Measurements from ENCODE around the gene PLA1A.
A peak's percentile ranks its signal among the peaks of the same experiment; 100 is the strongest.

PLA1A gene

GRCh38 chr3:119571688-119572087 is 26.0 kb upstream of the PLA1A start:
- Histone ChIP-seq H2AFZ (ENCODE audit: low read depth) (no peak overlapping the region), H3K27ac (no peak overlapping the region)
- TF ChIP-seq CTCF (conservative IDR thresholded peaks at IDR 0.05; ENCODE audit: low read depth, low read length) = no peak

GRCh38 chr3:119575507-119575906 is 22.2 kb upstream of the PLA1A start:
- Histone ChIP-seq H3K4me2 (no peak overlapping the region), H3K27me3 (ENCODE audit: insufficient read depth, low read depth) (no peaks in the 10 kb centered on the region; the same call in 1 of the 2 replicates), H3K9ac (no peak overlapping the region)

More at GRCh38 chr3:119571688-119572087, 26.0 kb upstream of the PLA1A start:
- no peaks in the 10 kb centered on the region for H3K27me3 ChIP-seq (ENCODE audit: insufficient read depth, low read depth)
- H3K36me3 ChIP-seq (ENCODE audit: insufficient read depth) = no peaks in the 10 kb centered on the region
- no peak overlapping the region for H3K4me3 ChIP-seq (IDR thresholded peaks at IDR 0.05; ENCODE audit: insufficient read depth, low read depth, low read length)
- peaks cover 29% of the 10 kb centered on the region for H3K4me1 ChIP-seq (ENCODE audit: low read depth, poor library complexity, severe bottlenecking)
- H4K20me1 ChIP-seq (ENCODE audit: insufficient read depth) = no peaks in the 10 kb centered on the region
- H3K9ac ChIP-seq = no peak overlapping the region
- H3K79me2 ChIP-seq (ENCODE audit: insufficient read depth, low read depth) = no peaks in the 10 kb centered on the region
- no peak overlapping the region for H3K4me2 ChIP-seq

GRCh38 chr3:119579366-119580066 is 18.2 kb upstream of the PLA1A start, which contains the start of gene ADPRH:
TSS of gene ADPRH (plus strand) at chr3:119579492. CDS start at chr3:119582170, 2,678 bp downstream.
- H3K27me3 ChIP-seq (ENCODE audit: insufficient read depth, low read depth) = no peaks in the 10 kb centered on the region; the same call in 1 of the 2 replicates
- H3K27ac ChIP-seq = no peak within 1 kb of the TSS
- H3K36me3 ChIP-seq (ENCODE audit: insufficient read depth) = no peaks in the 10 kb centered on the region
- H2AFZ ChIP-seq (ENCODE audit: low read depth) = peak within 1 kb of the TSS; percentile 83
- peak within 1 kb of the TSS; percentile 57; the same call in 1 of the 2 replicates for H3K4me2 ChIP-seq
- H3K9ac ChIP-seq = peak within 1 kb of the TSS; percentile 51
- TF ChIP-seq CTCF (conservative IDR thresholded peaks at IDR 0.05; ENCODE audit: low read depth, low read length) = no peak
- no peaks in the 10 kb centered on the region for H4K20me1 ChIP-seq (ENCODE audit: insufficient read depth)
- no peaks in the 10 kb centered on the region for H3K4me1 ChIP-seq (ENCODE audit: low read depth, poor library complexity, severe bottlenecking)
- no peaks in the 10 kb centered on the region for H3K79me2 ChIP-seq (ENCODE audit: insufficient read depth, low read depth)
- H3K4me3 ChIP-seq (IDR thresholded peaks at IDR 0.05; ENCODE audit: insufficient read depth, low read depth, low read length) = peak within 1 kb of the TSS; percentile 35

More at GRCh38 chr3:119575507-119575906, 22.2 kb upstream of the PLA1A start:
- H4K20me1 ChIP-seq (ENCODE audit: insufficient read depth) = no peaks in the 10 kb centered on the region
- H3K4me1 ChIP-seq (ENCODE audit: low read depth, poor library complexity, severe bottlenecking) = peaks cover 6% of the 10 kb centered on the region
- H3K4me3 ChIP-seq (IDR thresholded peaks at IDR 0.05; ENCODE audit: insufficient read depth, low read depth, low read length) = no peak overlapping the region
- no peaks in the 10 kb centered on the region for H3K79me2 ChIP-seq (ENCODE audit: insufficient read depth, low read depth)
- no peak overlapping the region for H2AFZ ChIP-seq (ENCODE audit: low read depth)
- no peak overlapping the region for H3K27ac ChIP-seq
- H3K36me3 ChIP-seq (ENCODE audit: insufficient read depth) = no peaks in the 10 kb centered on the region
- no peak for TF ChIP-seq CTCF (conservative IDR thresholded peaks at IDR 0.05; ENCODE audit: low read depth, low read length)

- H3K4me1 ChIP-seq (ENCODE audit: low read depth, poor library complexity, severe bottlenecking) = no peaks in the 10 kb centered on the region
- peak overlapping the region; percentile 57; the same call in 1 of the 2 replicates for H3K4me2 ChIP-seq
- H3K27ac ChIP-seq = no peak overlapping the region
- peak overlapping the region; percentile 51; the same call in 1 of the 2 replicates for H3K9ac ChIP-seq
- no peaks in the 10 kb centered on the region; the same call in 1 of the 2 replicates for H3K27me3 ChIP-seq (ENCODE audit: insufficient read depth, low read depth)
- TF ChIP-seq CTCF (conservative IDR thresholded peaks at IDR 0.05; ENCODE audit: low read depth, low read length) = no peak
- no peaks in the 10 kb centered on the region for H3K36me3 ChIP-seq (ENCODE audit: insufficient read depth)
- H4K20me1 ChIP-seq (ENCODE audit: insufficient read depth) = no peaks in the 10 kb centered on the region
- peak overlapping the region; percentile 83 for H2AFZ ChIP-seq (ENCODE audit: low read depth)
- no peaks in the 10 kb centered on the region for H3K79me2 ChIP-seq (ENCODE audit: insufficient read depth, low read depth)
- H3K4me3 ChIP-seq (IDR thresholded peaks at IDR 0.05; ENCODE audit: insufficient read depth, low read depth, low read length) = no peak overlapping the region
Observed at GRCh38 chr3:119580067-119580760, 17.5 kb upstream of the PLA1A start.
